Muscle layer of colon (tissue), 2 donors: ENCODE measurements around the gene KCNMB2.
A peak's percentile ranks its signal among the peaks of the same experiment; 100 is the strongest.

Source experiments
- H3K27ac ChIP-seq: one replicate; pipeline ENCODE4 v1.7.0; 2013; ENCODE audit warnings: low read depth, mild to moderate bottlenecking, low read length, moderate library complexity
- H3K27me3 ChIP-seq, 2 donors: one replicate each; pipeline ENCODE4 v1.7.0; 2013; ENCODE audit warnings: low read length in 2 of 2, mild to moderate bottlenecking in 2 of 2; ENCODE audit not compliant: insufficient read depth in 2 of 2, control insufficient read depth in 1 of 2
- H3K36me3 ChIP-seq: one replicate; pipeline ENCODE4 v1.7.0; 2013; ENCODE audit warnings: mild to moderate bottlenecking, low read length; ENCODE audit not compliant: insufficient read depth
- H3K4me1 ChIP-seq: one replicate; pipeline ENCODE4 v1.7.0; 2013; ENCODE audit warnings: mild to moderate bottlenecking, low read length; ENCODE audit not compliant: insufficient read depth
- H3K4me3 ChIP-seq, 2 donors: one replicate each; pipeline ENCODE4 v1.7.0; 2013; ENCODE audit warnings: low read length in 2 of 2, low read depth in 1 of 2, mild to moderate bottlenecking in 1 of 2, moderate library complexity in 1 of 2
- H3K9ac ChIP-seq: one replicate; pipeline ENCODE4 v1.7.0; 2013; ENCODE audit warnings: low read length
- H3K9me3 ChIP-seq: one replicate; pipeline ENCODE4 v1.7.0; 2013; ENCODE audit warnings: mild to moderate bottlenecking, low read length
- donor health status: abdominal sarcoma.
- donor health status: Adenocarcinoma of cecum.

KCNMB2 gene

DNA sequence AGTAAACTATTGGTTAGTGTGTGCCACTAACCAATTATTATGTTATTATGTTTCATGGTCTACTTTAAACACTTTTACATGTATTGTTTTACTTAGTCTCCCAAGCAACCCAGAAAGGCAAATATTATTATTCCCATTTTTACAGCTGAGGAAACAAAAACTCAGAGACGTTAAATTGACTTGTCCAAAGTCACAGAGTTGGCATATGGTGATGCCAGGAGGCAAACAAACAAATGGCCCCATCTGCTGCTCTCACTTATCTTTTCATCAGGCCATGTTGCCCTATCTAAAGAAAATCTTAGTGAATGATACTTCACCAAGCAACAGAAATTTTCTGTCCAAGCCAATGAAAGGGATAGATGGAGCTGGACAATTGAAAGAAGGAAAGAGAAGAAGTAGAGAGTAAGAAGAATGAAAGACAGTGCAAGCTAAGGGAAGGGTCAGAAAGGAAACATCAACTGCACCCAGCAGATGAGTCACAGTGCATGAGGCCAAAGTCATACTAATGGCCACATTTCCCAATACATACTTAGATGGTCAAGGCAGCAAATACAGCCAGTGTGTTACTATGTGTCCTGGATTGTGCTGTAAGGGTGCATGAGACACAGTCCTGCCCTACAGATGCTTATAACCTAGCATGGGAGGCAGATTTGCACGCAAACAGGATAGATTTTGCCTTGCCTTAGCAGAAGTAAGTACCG is 266.9 kb downstream of the KCNMB2 start:
- Histone ChIP-seq H3K4me1 (no peaks in the 10 kb centered on the region), H3K9me3 (no peaks in the 10 kb centered on the region), H3K27me3 (no peaks in the 10 kb centered on the region), H3K4me3 (no peak overlapping the region), H3K9ac (no peak overlapping the region), H3K27ac (no peak overlapping the region), H3K36me3 (no peaks in the 10 kb centered on the region)

- Histone ChIP-seq H3K36me3 (no peaks in the 10 kb centered on the region), H3K4me1 (no peaks in the 10 kb centered on the region), H3K27me3 (no peaks in the 10 kb centered on the region), H3K4me3 (no peak overlapping the region), H3K27ac (no peak overlapping the region), H3K9me3 (no peaks in the 10 kb centered on the region), H3K9ac (no peak overlapping the region)
Observed at GRCh38 chr3:178804606-178805005, 268.4 kb downstream of the KCNMB2 start.

DNA sequence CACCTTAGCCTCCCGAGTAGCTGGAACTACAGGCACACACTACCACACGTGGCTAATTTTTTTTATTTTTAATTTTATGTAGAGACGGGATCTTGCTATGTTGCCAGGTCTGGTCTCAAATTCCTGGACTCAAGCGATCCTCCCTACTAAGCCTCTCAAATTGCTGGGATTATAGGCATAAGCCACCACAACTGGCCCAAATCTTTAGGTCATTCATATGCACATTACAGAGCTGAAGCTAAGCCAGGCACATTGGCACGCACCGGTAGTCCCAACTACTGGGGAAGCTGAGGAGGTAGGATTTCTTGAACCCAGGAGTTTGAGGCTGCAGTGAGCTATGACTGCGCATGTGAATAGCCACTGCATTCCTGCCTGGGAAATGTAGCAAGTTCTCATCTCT is 269.5 kb downstream of the KCNMB2 start:
- H3K27ac ChIP-seq, result no peak overlapping the region
- H3K36me3 ChIP-seq, result no peaks in the 10 kb centered on the region
- no peak overlapping the region for H3K4me3 ChIP-seq
- H3K4me1 ChIP-seq, result no peaks in the 10 kb centered on the region
- H3K9ac ChIP-seq, result no peak overlapping the region
- no peaks in the 10 kb centered on the region for H3K27me3 ChIP-seq
- no peaks in the 10 kb centered on the region for H3K9me3 ChIP-seq

DNA sequence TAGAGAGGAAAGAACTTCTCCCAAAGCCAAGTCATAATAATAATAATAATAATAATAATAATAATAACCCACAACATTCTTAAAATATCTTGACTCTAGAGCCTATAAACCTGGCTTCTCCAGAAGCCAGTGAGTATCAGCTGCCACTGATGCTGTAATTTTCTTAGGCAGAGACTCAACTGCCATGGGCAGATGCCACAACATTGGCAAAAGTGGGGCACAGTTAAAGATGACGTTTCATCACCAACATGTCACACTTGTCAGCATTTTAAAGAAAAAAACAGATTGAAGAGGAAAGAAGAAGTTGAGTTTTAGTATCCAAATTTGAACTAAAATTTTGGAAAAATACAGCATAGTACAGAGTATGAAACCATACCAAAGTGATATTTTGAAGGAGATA is 270.4 kb downstream of the KCNMB2 start:
- H3K4me3 ChIP-seq, result no peak overlapping the region
- no peaks in the 10 kb centered on the region for H3K36me3 ChIP-seq
- no peaks in the 10 kb centered on the region for H3K9me3 ChIP-seq
- no peak overlapping the region for H3K27ac ChIP-seq
- no peak overlapping the region for H3K9ac ChIP-seq
- H3K4me1 ChIP-seq, result no peaks in the 10 kb centered on the region
- no peaks in the 10 kb centered on the region for H3K27me3 ChIP-seq

- H3K9me3 ChIP-seq, result no peaks in the 10 kb centered on the region
- H3K27me3 ChIP-seq, result no peaks in the 10 kb centered on the region
- no peak overlapping the region for H3K9ac ChIP-seq
- H3K27ac ChIP-seq, result no peak overlapping the region
- no peaks in the 10 kb centered on the region for H3K36me3 ChIP-seq
- no peak overlapping the region for H3K4me3 ChIP-seq
- no peaks in the 10 kb centered on the region for H3K4me1 ChIP-seq
Observed at GRCh38 chr3:178807694-178808093, 271.5 kb downstream of the KCNMB2 start.

DNA sequence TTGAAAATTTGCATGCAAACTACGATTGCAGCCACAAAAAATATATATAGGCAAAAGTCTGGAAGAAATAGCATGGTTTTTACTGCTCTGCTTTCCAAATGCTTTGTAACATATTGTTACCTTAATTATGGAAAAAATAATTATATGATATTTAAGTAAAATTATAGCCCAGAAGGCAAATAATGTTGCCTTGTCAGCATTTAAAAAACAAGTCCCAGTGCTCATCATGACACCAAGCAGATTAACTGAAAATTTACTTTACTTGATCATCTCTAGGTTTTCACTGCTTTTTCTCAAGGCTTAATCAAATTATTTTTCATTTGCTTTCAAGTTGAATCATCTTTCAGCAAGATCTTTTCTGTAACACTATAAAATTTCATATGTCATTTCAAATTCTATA is 272.5 kb downstream of the KCNMB2 start:
- H3K27ac ChIP-seq, result no peak overlapping the region
- no peak overlapping the region for H3K4me3 ChIP-seq
- H3K4me1 ChIP-seq, result no peaks in the 10 kb centered on the region
- H3K9ac ChIP-seq, result no peak overlapping the region
- no peaks in the 10 kb centered on the region for H3K27me3 ChIP-seq
- no peaks in the 10 kb centered on the region for H3K36me3 ChIP-seq
- H3K9me3 ChIP-seq, result no peaks in the 10 kb centered on the region

DNA sequence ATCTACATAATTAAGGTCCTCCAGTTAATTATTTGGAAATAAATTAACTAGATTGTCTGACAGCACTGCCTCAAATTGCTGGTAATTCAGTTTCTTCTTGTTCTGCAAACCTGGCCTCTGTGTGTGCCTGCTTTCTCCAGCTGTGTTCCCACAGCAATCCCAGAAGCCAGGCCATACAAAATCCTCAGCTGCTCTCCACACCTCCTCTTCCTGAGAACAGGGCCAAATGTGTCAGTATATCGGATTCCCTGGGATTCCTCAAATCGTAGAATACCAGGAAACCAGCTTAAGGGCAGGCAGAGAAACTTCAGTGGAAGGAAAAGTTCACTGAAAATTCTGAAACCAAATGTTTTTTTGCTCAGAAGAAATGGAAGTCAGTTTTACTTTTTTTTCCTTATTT is 273.9 kb downstream of the KCNMB2 start:
- Histone ChIP-seq H3K9me3 (no peaks in the 10 kb centered on the region), H3K27me3 (no peaks in the 10 kb centered on the region), H3K27ac (no peak overlapping the region), H3K36me3 (no peaks in the 10 kb centered on the region), H3K4me3 (no peak overlapping the region), H3K9ac (no peak overlapping the region), H3K4me1 (no peaks in the 10 kb centered on the region)

DNA sequence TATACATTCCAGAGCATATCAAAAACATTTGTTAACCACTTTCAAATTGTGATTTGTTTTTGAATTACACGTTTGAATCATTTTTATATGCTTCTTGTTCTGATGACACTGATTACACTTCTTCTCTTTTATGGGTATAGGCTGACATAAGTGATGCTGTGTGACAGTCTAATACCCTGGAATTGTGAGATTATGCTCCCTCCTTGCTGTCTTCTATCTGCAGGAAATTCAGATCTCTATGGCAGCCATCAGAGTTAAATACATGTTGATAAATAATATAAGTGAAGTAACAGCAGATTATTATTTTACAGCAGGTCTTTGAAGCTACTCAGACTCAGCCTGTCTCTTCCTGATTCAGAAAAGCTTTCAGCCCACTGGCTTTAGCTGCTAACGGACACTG is 286.5 kb downstream of the KCNMB2 start:
- Histone ChIP-seq H3K27me3 (no peaks in the 10 kb centered on the region), H3K4me1 (peaks cover 13% of the 10 kb centered on the region), H3K36me3 (no peaks in the 10 kb centered on the region), H3K9me3 (no peaks in the 10 kb centered on the region), H3K27ac (no peak overlapping the region), H3K4me3 (no peak overlapping the region), H3K9ac (no peak overlapping the region)

GRCh38 chr3:178823150-178823549 is 286.9 kb downstream of the KCNMB2 start:
- no peaks in the 10 kb centered on the region for H3K27me3 ChIP-seq
- H3K4me1 ChIP-seq, result peaks cover 13% of the 10 kb centered on the region
- no peak overlapping the region for H3K4me3 ChIP-seq
- no peaks in the 10 kb centered on the region for H3K9me3 ChIP-seq
- no peak overlapping the region for H3K9ac ChIP-seq
- H3K36me3 ChIP-seq, result no peaks in the 10 kb centered on the region
- H3K27ac ChIP-seq, result no peak overlapping the region

DNA sequence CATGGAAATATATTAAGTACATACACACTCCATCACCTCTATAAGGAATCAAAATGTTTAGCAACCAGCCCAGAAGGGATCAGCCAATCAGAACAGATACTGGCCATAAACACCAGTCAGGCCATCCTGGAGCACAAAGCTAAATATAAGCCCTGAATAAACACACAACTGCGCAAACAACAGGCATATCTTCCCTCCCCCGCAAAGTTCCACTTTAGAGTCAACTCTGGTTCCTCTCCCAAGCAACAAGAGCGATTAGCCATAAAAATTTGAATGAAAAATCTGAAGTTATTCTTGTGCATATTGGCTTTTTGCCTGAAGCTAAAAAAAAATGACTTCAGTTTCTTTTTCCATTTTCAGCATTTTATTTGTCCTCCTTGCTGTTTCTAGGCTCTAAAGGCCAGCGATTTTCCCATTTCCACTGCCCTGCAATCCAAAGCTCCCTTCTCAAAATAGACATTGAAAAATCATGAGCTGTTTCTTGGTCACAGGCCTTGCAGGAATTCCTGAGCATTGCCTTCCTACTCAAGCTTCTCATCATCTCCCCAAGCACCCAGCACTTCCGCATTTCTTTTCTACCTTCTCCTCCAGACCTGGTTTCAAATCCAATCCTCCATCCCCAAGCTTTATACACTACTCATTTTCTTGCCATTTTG is 287.5 kb downstream of the KCNMB2 start:
- Histone ChIP-seq H3K9ac (no peak overlapping the region), H3K4me3 (no peak overlapping the region), H3K36me3 (no peaks in the 10 kb centered on the region), H3K27me3 (no peaks in the 10 kb centered on the region), H3K27ac (peak overlapping the region; percentile 7), H3K4me1 (peaks cover 13% of the 10 kb centered on the region), H3K9me3 (no peaks in the 10 kb centered on the region)

DNA sequence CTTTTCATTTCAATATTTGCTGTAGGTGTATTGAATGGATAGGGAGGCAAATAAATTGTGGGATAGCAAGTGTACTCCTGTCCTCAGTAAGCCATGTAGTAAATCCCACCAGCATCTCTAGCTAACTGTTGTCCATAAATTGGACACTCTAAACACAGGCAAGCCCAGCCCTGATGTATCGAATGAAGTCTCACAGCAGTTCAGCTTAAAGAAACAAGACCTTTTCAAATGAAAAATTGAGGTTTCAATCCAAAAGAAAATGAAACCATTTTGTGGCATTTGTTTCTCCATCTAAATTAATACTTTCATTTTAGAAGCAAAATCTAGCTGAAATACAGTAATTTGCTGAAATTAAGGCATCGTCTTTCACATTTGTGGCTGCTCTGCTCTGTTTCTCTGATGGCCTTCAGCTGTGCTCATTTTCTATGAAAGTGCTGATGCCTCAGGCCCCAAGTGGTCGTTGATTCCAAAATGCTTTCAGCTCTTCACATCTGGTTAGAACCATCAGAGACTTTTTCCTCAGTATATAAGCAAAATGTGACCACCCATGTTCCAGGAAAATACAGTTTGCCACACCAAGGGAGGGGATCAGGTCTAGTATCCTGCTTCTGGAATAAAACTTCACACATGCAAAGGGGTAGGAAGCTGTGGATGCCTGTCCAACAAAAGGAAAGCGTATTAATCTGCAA is 290.3 kb downstream of the KCNMB2 start:
- H3K4me1 ChIP-seq, result peaks cover 13% of the 10 kb centered on the region
- no peak overlapping the region for H3K9ac ChIP-seq
- no peaks in the 10 kb centered on the region for H3K27me3 ChIP-seq
- H3K9me3 ChIP-seq, result no peaks in the 10 kb centered on the region
- H3K4me3 ChIP-seq, result no peak overlapping the region
- no peaks in the 10 kb centered on the region for H3K36me3 ChIP-seq
- no peak overlapping the region for H3K27ac ChIP-seq
